Measurements from ENCODE around the gene ZC3HAV1L. TPM values are rescaled to one million over a fixed set of nuclear protein-coding genes. Genes with fewer than 3 reads are reported as not detected.
A peak's percentile ranks its signal among the peaks of the same experiment; 100 is the strongest.

The ZC3HAV1L gene
- total and polyA plus RNA-seq, 2 of the 8 experiments (the other 6 are each of a cell fraction or from before 2014, with no cell fraction given) = 5.2 to 7.0 TPM

- H4K91ac ChIP-seq (replicated peaks; ENCODE audit: insufficient read length, low read length) = no peak within 1 kb of the TSS
- no peak for FAIRE-seq
- peak; percentile 31 for TF ChIP-seq EZH2 (IDR thresholded peaks at IDR 0.05; ENCODE audit: low read depth, low read length, severe bottlenecking)
- TF ChIP-seq TBP (IDR thresholded peaks at IDR 0.05; ENCODE audit: low read depth, low read length) = peak; percentile 35; the same call in 1 of the 2 replicates
- no peak for TF ChIP-seq SIN3A (conservative IDR thresholded peaks at IDR 0.05 in 1 of 2, IDR thresholded peaks at IDR 0.05 in 1 of 2; ENCODE audit: low read depth in 1 of 2, low read length in 2 of 2)
- TF ChIP-seq EGR1 (IDR thresholded peaks at IDR 0.05; ENCODE audit: borderline replicate concordance, low read depth, low read length) = peak; percentile 27; the same call in 1 of the 2 replicates
- 0 out of 2 replicates have a peak, but pooled peaks have one; percentile 24 for TF ChIP-seq KDM1A (IDR thresholded peaks at IDR 0.05; ENCODE audit: borderline replicate concordance, low read length)
- peak in 1 of 2 experiments; percentile 18; a peak in 2 of 3 replicates for TF ChIP-seq POLR2A (IDR thresholded peaks at IDR 0.05; ENCODE audit: control extremely low read depth in 1 of 2, low read depth in 2 of 2, low read length in 2 of 2)
- peak; percentile 62 for TF ChIP-seq ASH2L (IDR thresholded peaks at IDR 0.05; ENCODE audit: low read length)
- TF ChIP-seq PHF8 (conservative IDR thresholded peaks at IDR 0.05; ENCODE audit: low read depth, low read length) = peak; percentile 46
- TF ChIP-seq MAX (IDR thresholded peaks at IDR 0.05) = peak; percentile 50; the same call in 1 of the 2 replicates
- TF ChIP-seq HDAC6 (IDR thresholded peaks at IDR 0.05; ENCODE audit: low read depth, low read length) = no peak
These were observed 54.3 kb downstream of the ZC3HAV1L start, which contains the start of gene KIAA1549 for GRCh38 chr7:138981332-138982203. Gene KIAA1549 (minus strand): TSS chr7:138981389. CDS start chr7:138981269, 120 bp downstream.

More at GRCh38 chr7:138981332-138982203, 54.3 kb downstream of the ZC3HAV1L start, which contains the start of gene KIAA1549:
- peak within 1 kb of the TSS; percentile 44 for H3K4ac ChIP-seq (replicated peaks; ENCODE audit: insufficient read length, low read depth, low read length)
- H2BK5ac ChIP-seq (ENCODE audit: low read depth, low read length) = no peak within 1 kb of the TSS; the same call in 1 of the 2 replicates
- peak within 1 kb of the TSS; percentile 97 to 98 for H3K4me2 ChIP-seq (ENCODE audit: insufficient read depth in 1 of 2, low read depth in 2 of 2, low read length in 2 of 2)
- H3K14ac ChIP-seq (ENCODE audit: insufficient read length) = no peak within 1 kb of the TSS
- ChIA-PET CTCF (ENCODE audit: partially characterized antibody) (interaction anchor here (0.6 to 1.5 kb wide), 7 partner anchors 15 to 1302 kb away, joined by 3 to 6 read pairs (median 3); no protein-coding TSS in a partner anchor), POLR2A (ENCODE audit: partially characterized antibody) (interaction anchor here (0.9 to 3.5 kb wide), 3 partner anchors 10 to 62 kb away, joined by 3 to 14 read pairs (median 3); no protein-coding TSS in a partner anchor)
- H3K23ac ChIP-seq (ENCODE audit: insufficient read length) = no peak within 1 kb of the TSS
- 3% methylated on average over 27 of the region's 105 CpGs; no CpG with 5 or more reads in 1 of the 2 experiments for WGBS, 2 experiments (ENCODE audit: extremely low coverage in 1 of 2, insufficient coverage in 1 of 2, insufficient read length in 1 of 2, insufficient replicate concordance in 2 of 2, low coverage in 1 of 2, low lambda C conversion rate in 2 of 2, missing lambda C conversion rate in 1 of 2)
- peak in 1 of 2 experiments; percentile 83 for DNase-seq (ENCODE audit: low read depth in 1 of 2, low spot score in 2 of 2)
- peaks cover 4 to 15% (median 11%) of the 10 kb centered on the region in 4 experiments; a peak in 6 of 7 replicates for H3K4me1 ChIP-seq (replicated peaks in 1 of 4; ENCODE audit: control insufficient read depth in 3 of 4, insufficient read depth in 4 of 4, low read length in 3 of 4)
- H2BK12ac ChIP-seq (ENCODE audit: low read depth, low read length) = peak within 1 kb of the TSS; percentile 50; the same call in 1 of the 2 replicates
- peak within 1 kb of the TSS; percentile 83 for H3K18ac ChIP-seq (ENCODE audit: extremely low read depth, low read length)
- peaks cover 0 to 39% of the 10 kb centered on the region in 2 experiments; a peak in 2 of 4 replicates for H3K79me2 ChIP-seq (ENCODE audit: control insufficient read depth in 1 of 2, insufficient read depth in 2 of 2, low read length in 2 of 2)
- peak within 1 kb of the TSS; percentile 51 to 86 (median 66) for H3K9ac ChIP-seq (replicated peaks in 1 of 4; ENCODE audit: extremely low read depth in 1 of 4, low read depth in 3 of 4, low read length in 3 of 4)
- peak within 1 kb of the TSS; percentile 78 for H3K56ac ChIP-seq (replicated peaks; ENCODE audit: insufficient read length, low read depth, low read length)
- 0 out of 2 replicates have a peak within 1 kb of the TSS, but pooled peaks have one; percentile 46 for H2BK15ac ChIP-seq (ENCODE audit: low read length)
- peaks cover 11% of the 10 kb centered on the region for H3K23me2 ChIP-seq (ENCODE audit: low read depth, low read length)
- no peak within 1 kb of the TSS for H2AK5ac ChIP-seq (ENCODE audit: low read depth, low read length)
- peaks cover 0 to 4% of the 10 kb centered on the region in 2 experiments for H4K20me1 ChIP-seq (replicated peaks in 1 of 2; ENCODE audit: control insufficient read depth in 1 of 2, insufficient read depth in 2 of 2, low read length in 2 of 2)
- peak within 1 kb of the TSS; percentile 4 for H4K5ac ChIP-seq (ENCODE audit: insufficient read length, low read depth, low read length)
- H4K8ac ChIP-seq (ENCODE audit: extremely low read depth, insufficient read depth, low read length) = peak within 1 kb of the TSS; percentile 94
- H3K27me3 ChIP-seq (replicated peaks in 1 of 4; ENCODE audit: control insufficient read depth in 3 of 4, extremely low read depth in 1 of 4, insufficient read depth in 3 of 4, low read length in 3 of 4) = peaks cover 0 to 19% (median 8%) of the 10 kb centered on the region in 4 experiments; a peak in 4 of 7 replicates
- peak within 1 kb of the TSS; percentile 54 for H2AFZ ChIP-seq (ENCODE audit: low read length)
- peak within 1 kb of the TSS; percentile 41; the same call in 1 of the 2 replicates for H3K27ac ChIP-seq (ENCODE audit: low read depth, low read length)
- H3K36me3 ChIP-seq (ENCODE audit: control insufficient read depth in 2 of 4, insufficient read depth in 4 of 4, low read length in 3 of 4) = no peaks in the 10 kb centered on the region
- H3K79me1 ChIP-seq (ENCODE audit: low read depth, low read length) = 0 out of 2 replicates have a peak, but pooled peaks cover 3% of the 10 kb centered on the region
- H3K9me3 ChIP-seq (ENCODE audit: insufficient read depth in 2 of 2, low read depth in 1 of 2, low read length in 1 of 2) = no peaks in the 10 kb centered on the region
- H2BK20ac ChIP-seq (ENCODE audit: low read length) = no peak within 1 kb of the TSS
- peak within 1 kb of the TSS; percentile 51 for H2BK120ac ChIP-seq (replicated peaks; ENCODE audit: low read depth, low read length)
- peak within 1 kb of the TSS; percentile 57 to 86 (median 78) for H3K4me3 ChIP-seq (ENCODE audit: extremely low read depth in 1 of 4, insufficient read depth in 2 of 4, low read depth in 3 of 4, low read length in 4 of 4)
